HG02840 (cell line): ENCODE measurements around the gene UBIAD1.

Source experiments
- ATAC-seq: cut with Tn5 transposase; IDR thresholded peaks from one replicate; pipeline ENCODE4 v1.9.1; 2021; ENCODE audit warnings: mild to moderate bottlenecking, moderate library complexity, moderate number of reproducible peaks; ENCODE audit not compliant: unreplicated experiment, low FRiP score

The UBIAD1 gene

DNA sequence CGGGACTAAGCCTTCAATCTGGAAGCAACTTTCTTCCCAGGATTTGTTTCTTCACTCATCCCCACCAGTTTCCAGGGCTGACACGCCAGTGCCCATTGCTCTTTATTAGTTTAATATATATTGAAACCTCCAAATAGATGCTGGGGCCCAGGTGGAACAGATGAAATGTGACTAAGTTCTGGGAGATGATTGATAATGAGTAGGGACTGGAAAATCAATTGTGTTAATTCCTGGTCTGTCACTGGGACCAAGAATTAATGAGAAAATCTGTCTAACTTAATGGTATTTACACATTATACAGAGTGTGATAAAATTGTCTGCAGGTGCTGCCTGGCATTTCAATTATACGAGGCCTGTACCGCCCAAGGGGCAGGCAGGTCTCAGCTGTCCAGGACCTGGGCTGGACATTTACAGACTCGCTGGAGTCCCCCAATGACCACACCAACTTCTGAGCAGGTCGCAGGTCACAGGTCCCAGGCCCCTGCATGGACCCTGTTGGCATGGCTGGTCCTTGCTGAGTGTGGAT is 35.8 kb downstream of the UBIAD1 start:
- ATAC-seq = no peak

DNA sequence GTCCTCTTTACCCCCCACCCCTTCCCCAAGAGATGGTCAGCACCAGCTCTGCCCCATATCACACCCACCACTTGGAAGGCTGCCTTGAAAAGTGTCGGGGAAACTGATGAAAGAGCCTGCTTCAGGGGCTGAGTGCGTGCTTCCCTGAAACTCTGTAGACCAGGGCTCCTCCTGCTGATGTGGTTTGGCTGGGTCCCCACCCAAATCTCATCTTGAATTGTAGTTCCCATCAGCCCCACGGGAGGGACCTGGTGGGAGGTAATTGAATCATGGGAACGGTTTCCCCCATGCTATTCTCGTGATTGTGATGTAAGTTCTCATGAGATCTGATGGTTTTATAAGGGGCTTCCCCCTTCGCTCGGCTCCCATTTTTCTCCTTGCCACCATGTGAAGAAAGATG is 36.4 kb downstream of the UBIAD1 start:
- no peak for ATAC-seq

DNA sequence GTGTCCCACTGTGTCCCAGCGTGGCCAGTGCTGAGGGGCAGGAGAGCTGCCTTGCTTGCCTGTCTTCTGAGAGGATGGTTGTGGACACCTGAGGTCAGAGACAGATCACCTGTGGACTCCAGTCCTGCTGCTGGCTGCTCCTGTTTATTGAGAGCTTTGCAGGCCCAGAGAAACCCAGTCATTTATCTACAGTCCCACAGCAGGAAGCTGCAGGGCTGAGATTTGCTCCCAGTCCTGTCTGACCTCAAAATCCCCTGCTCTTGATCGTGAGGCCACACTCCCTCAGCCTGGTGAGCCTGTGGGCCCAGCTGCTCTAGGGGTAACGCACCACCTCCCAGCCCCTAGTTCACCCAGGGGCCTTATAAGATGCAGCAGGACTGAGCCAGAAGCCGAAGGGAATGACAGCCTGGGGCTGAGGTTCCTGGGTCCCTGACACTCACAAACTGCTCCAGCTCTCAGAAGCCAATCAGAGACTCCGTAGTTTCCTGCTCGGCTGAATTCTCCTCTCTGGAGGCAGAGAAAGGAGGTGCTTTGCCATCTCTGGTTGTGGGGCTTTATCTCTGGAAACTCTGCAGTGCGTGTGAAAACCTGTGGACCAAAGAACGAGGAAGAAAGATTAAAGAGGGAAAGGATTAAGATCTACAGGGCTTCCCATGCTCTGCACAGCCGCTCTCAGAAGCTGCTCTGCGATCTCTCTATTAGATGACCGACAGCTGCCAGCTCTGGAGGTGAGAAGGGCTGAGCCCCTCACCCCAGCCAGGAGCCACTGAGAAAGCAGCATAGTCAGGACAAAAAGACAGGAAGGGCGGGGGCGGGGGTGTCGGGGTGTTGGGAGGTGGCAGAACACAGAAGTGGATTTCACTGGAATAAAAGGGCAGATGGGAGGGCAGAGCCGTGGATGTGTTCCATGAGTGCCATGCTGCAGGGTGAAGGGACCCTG is 39.1 kb downstream of the UBIAD1 start:
- no peak for ATAC-seq

DNA sequence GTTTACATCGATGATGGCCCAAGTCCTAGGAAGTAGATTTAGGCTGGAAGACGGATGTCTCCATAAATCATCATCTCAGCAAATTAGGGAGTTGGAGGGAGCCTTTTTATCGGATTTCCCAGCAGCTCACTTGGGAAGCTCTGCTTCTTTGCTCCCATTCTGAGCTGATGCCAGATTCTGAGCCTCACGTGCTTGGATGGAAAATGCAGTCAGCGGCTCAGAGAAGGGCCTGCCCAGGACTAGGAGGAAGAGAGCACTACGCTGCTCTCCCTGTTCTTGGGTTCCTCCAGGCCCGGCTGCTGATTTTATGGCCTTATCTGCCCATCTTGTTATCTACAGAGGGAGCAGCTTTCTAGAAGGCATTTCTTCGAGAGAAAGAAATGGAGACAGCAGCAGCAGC is 42.0 kb downstream of the UBIAD1 start:
- ATAC-seq = no peak

DNA sequence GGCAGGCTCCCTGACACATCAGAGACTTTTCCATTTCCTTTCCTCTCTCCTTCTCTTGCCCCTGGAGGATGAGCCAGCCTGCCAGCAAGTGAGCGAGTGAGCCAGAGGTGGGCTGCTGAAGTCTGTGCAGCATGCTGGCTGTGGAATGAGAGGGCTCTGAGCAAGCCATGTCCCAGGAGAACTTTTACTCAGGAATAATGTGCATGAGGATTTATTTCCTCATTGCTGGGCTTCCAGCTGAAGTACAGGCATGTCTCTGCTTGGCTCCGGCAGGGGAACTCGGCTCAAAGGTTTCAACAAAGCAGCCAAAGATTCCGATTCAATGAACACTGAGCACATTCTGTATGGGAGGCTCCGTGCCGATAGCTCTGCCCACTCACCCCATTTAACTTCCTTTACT is 43.7 kb downstream of the UBIAD1 start:
- ATAC-seq = no peak

DNA sequence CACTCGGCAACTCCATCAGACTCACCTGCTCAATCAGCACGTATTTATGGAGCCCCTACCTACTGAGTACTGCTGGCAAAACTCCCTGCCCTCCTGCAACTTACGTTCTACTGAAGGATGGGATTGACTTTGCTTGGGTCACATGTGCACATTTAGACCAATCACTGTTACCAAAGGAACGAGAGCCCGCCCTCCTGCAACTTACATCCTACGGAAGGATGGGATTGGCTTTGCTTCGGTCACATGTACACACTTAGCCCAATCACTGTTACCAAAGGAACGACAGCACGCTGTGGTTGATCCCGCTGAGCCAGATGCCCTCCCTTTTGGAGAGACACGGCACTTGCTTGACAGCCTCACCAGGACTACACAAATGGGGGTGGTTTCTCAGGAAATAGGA is 46.0 kb downstream of the UBIAD1 start:
- ATAC-seq = no peak

DNA sequence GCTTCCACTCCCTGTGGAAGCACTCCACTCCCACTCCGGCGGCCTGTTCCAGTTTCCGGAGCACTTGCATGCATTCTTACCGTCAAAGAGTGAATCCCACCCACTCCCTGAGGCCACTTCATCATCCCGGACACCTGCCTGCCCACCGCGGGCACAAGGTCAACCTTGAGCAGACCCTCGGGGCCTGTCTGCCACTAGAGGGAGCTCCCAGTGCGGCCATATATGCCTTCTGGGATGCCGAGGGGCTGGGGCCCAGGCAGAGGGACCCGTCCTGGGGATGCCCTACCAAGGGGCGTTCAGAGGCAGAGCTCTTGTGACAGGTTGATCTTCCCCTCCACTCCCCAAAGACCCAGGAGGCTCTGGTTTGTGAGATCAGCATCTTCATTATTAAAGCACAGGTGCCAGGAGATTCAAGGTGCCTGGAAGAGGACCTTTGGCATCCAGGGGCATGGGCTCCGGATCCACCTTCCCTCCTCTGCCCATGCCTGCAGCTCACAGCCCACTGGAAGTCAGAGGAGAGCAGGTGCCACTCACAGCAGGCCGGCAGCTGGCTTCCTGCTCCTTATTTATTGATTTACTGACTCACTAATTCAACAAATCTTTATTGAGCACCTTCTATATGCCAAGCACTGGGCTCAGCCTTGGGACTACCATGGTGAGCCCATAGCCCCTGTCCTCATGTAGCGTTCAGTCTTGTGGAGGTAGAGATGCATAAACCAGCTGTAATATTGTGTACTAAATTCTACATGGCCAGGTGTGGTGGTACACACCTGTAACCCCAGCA is 47.3 kb downstream of the UBIAD1 start:
- no peak for ATAC-seq

DNA sequence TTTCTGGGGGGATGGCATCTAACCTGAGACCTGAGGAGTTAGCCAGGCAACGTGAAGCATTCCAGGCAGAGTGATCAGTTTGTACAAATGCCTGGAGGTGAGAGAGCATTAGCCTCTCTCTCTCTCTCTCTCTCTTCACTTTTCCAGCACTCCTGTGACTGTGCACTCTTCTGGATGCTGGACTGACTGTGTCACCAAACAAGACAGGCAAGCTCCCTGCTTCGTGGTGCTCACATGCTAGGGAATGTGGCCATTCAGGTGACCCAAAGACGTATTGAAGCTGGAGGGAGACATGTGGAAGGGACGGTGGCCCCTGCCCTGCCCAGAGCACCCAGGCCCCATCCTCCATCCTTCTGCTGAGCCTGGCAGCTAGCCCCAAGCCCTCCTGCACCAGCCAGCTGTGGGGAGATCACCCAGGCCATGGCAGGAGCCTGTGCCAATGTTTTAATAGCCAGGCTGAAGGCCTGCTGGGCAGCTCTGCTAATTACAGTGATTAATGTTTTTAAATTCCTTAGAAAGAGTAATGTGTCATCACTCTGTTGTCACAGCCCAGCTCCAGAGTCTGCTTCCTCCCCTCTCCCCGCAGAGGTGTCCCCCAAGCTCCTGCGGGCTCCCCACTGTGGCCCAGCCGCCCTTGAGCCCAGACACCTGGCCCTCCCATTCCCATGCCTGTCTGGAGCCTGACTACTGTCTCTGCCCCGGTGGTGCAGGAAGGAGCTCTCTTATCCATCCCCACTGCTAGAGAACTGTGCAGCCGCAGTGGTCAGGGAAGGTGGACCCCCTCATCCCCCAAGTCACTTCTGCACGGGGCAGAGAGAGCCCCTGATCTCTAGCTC is 48.9 kb downstream of the UBIAD1 start:
- ATAC-seq = no peak

DNA sequence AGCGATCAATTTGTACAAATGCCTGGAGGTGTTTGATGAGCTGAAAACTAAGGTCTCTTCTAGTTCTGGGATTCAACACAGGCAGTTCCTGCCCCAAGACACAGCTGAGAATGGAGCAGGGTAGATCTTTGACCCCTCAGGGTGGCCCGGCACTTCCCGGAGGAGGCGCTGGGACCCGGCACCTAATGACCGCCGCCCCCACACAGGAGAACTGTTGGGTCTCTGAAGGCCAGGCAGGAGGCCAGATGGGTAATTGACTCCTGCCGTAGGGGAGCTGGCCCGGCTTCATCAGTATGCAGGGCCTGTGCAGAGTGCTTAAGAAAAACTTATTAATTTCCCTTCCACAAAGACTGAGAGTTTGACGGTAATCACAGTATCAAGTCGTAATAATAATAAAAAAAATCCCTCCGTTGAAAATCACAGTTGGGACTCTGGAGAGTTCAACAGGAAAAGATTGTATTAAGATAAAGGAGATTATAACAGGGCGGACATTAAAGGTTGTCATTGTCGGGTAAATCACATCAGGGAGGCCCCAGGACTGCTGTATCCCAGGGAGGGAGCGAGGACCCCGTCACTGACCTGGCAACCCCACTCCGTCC is 51.7 kb downstream of the UBIAD1 start:
- ATAC-seq = no peak

DNA sequence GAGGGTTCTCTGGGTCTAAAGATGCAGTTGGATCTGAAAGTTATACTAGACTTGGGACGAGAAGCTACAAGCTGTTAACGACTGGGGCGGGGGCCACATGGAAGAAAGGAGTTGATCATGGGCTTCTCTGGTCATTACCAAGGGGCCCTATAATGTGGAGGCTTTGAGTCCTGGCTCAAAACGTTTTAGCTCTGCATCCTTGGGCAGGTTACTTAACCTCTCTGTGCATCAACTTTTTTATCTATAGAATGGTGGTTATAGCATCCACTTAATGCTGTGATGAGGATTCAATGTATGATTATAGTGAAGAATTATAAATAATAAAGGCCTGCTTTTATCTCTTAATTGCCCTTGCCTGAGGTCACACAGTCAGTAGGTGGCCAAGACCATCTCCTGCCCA is 53.1 kb downstream of the UBIAD1 start:
- ATAC-seq = no peak

DNA sequence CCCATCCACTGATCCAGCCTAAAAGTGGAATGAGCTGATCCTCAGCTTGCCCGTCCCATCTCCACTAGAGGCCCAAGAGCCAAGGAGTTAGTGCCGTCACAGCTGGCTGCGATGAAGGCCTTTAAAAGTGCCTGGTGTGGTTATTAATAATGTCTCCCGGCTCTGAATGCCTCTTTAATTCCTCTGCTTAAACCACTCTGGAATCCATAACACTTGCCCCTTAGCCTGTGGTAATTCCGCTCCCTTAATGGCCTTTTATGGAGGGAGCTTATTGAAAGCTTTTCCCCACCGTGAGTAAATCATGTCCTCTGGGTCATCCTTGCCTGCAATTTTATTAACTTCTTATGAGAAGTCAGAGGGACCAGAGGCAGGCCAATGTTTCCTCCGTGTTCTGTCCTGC is 55.4 kb downstream of the UBIAD1 start:
- no peak for ATAC-seq

DNA sequence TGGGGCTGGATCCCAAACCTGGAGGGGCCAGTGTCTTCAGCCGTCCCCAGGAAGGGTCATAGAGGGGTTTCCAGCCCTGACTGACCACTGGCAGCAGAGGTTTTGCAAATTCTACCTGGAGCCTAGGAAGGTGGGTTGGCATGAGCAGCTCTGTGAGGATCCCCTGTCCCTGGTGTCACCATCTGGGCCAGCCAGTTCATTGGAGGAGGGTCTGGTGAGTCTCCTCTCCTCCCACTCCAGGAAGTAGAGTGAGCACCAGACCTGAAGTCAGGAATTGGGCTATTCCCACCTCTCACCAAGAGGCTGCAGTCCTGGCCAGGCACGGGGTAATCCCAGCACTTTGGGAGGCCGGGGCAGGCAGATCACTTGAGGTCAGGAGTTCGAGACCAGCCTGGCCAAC is 57.4 kb downstream of the UBIAD1 start:
- no peak for ATAC-seq

DNA sequence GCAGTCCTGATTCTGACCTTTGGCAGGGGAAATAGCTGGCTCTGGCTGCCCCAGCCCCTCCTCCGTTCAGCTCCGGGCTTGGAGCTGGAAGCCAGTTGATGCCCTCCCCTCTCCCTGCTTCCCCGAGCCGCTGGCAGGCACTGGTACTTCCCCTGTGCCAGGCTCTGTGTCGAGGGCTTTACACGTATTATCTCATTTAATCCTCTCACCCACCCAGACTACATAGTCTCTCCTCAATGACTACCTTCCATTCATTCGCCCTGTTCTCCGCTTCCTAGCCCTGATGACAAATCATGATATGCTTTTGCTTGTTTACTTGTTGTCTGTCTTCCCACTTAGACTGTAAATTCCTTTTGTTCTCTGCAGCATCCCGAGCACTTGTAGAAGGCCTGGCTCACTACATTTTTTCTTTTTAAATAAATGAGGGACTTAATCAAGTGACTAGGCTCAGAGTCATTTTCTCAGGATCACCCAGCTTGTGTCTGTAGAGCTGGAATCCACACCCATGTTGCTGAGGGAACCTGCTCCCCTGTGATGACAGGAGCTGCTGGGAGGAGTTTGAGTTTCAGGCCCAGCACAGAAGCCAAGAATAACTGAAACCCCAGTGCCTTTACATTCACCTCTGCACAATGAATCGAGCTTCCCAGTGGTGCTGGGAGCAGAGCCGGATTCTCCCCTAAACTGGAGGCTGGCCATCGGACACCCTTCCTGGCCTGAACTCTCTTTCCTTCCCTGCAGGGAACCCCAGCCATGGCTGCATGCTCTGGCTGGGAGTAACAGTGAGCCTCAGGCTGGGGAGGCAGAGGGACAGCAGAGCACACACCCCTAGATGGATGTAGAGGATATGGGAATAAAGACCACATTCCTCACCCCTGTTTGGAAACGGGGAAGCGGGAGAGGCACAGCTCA is 58.3 kb downstream of the UBIAD1 start:
- ATAC-seq = no peak

DNA sequence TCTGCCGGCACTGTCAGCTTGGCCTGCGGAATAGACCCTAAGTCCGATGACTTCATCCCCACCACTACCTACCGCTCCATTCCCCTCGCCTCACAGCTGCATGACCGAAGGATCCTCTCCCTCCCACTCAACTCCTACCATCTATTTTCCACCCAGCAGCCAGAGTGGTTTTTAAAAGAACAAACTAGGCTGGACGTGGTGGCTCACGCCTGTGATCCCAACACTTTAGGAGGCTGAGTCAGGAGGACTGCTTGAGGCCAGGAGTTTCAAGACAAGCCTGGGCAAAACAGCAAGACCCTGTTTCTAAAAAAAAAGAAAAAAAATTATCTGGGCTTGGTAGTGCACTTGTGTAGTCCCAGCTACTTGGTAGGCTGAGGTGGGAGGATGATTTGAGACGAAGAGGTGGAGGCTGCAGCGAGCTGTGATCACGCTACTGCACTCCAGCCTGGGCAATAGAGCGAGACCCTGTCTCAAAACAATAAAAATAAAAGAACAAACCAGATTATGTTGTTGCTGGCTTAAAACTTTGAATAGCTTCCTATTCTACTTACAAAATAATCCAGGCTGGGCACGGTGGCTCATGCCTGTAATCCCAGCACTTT is 59.0 kb downstream of the UBIAD1 start:
- no peak for ATAC-seq

DNA sequence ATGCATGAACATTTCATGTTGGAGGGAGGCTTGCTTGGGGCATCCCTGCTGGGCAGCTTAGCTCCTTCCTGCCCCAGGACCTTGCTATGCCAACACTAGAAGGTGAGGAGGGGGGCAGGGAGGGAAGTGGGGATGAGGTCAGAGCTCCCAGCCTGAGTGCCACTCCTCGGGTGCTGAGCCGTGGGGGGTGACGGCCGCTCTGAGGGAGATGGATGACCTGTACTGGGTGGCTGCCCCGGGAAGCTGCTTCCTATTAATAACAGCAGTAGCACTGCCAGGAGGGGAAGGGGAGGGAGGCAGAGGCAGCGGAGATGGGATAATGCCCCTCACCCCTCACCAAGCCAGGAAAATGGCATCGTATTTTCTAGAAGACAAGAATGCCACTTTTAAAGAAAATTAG is 60.6 kb downstream of the UBIAD1 start:
- no peak for ATAC-seq

DNA sequence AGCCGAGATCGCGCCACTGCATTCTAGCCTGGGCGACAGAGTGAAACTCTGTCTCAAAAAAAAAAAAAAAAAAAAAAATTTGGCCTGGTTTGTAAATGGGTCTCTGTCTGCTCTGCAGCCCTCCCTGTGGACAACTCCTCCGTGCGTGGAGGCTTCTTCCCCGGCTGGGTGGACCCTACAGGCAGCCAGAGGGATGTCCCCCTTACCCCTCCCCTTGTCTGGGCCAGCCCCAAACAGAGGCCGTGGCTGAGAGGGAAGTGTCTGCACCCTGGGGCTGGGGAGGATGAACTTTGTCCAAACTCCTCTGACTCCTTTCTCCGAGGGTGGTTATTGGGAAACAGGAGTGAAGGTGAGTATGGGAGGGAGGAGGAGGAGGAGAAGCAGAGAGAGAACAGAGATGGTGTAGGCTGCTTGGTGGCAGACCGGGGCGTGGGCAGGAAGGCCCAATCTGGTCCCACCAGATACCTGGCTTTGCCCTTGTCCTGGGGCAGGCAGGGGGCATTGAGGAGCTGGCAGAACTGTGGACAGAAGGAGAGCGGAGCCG is 61.3 kb downstream of the UBIAD1 start:
- no peak for ATAC-seq

DNA sequence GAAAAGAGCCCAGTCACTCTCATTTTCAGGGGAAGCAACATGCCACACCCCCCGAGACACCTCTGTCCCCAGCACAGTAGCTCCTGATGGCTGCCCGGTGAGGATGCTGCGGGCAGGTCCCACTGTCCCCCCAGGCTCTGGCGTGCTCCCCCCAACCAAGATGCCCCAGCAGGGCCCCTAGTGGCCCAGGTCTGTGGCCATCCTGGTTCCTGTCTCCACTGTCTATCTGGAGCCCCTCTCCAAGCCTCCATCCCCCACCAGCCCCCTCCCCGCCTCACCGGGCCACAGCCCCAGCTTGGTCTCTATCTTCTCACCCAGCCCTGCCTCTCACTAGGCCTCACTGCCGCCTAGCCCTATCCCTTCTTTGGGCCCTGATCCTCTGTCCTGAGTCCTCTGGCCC is 61.8 kb downstream of the UBIAD1 start:
- ATAC-seq = no peak

DNA sequence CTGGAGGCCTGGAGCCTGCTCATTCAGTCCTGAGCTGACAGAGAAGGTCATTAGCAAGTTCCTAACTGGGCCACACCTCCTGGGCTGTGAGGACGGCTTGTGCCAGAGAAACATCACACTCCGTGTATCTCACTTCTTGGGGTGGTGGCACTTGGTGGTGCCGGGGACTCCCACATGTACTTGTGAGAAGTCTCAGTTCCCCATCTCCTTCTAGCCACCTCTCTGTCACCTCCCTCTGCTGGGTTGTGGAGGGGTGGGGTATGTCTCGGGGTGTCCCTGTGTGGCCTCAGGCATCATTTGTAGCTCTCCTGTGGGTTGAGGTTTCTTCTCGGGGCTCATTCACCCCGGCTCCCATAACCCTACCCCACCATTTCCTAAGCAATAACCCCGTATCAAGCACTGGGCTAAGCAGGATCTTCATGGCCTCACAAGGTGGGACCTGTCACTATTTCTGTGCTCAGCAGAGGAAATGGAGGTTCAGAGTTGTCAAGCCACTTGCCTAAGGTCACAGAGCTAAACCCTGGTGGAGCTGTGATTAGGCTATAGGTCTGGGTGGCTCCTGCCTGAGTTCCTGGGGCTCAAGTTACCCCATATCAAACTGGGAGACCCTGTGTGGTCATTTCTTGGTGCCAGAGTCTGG is 62.5 kb downstream of the UBIAD1 start:
- ATAC-seq = no peak
